ENCODE results near the gene TUBA4B.

TUBA4B gene

GRCh38 chr2:219272995-219273394, 20.0 kb downstream of the TUBA4B start:
- Mint-ChIP-seq H3K9me3 (ENCODE audit: low read depth) (no peaks in the 10 kb centered on the region), H3K27ac (no peak overlapping the region), H3K4me3 (no peak overlapping the region), H3K4me1 (ENCODE audit: low read depth) (peaks cover 8% of the 10 kb centered on the region), H3K27me3 (no peaks in the 10 kb centered on the region), H3K36me3 (no peaks in the 10 kb centered on the region)

GRCh38 chr2:219273937-219274336, 20.9 kb downstream of the TUBA4B start:
- Mint-ChIP-seq H3K27me3 (no peaks in the 10 kb centered on the region), H3K36me3 (no peaks in the 10 kb centered on the region), H3K4me3 (no peak overlapping the region), H3K4me1 (ENCODE audit: low read depth) (peaks cover 17% of the 10 kb centered on the region), H3K27ac (no peak overlapping the region), H3K9me3 (ENCODE audit: low read depth) (no peaks in the 10 kb centered on the region)

GRCh38 chr2:219274361-219274921, 21.4 kb downstream of the TUBA4B start:
- Mint-ChIP-seq H3K27me3 (no peaks in the 10 kb centered on the region), H3K4me1 (ENCODE audit: low read depth) (peaks cover 18% of the 10 kb centered on the region), H3K27ac (no peak overlapping the region), H3K9me3 (ENCODE audit: low read depth) (no peaks in the 10 kb centered on the region), H3K36me3 (no peaks in the 10 kb centered on the region), H3K4me3 (no peak overlapping the region)

- H3K4me1 Mint-ChIP-seq (ENCODE audit: low read depth), result peaks cover 41% of the 10 kb centered on the region
- peak overlapping the region; percentile 98 for H3K27ac Mint-ChIP-seq
- H3K36me3 Mint-ChIP-seq, result no peaks in the 10 kb centered on the region
- H3K27me3 Mint-ChIP-seq, result no peaks in the 10 kb centered on the region
- H3K9me3 Mint-ChIP-seq (ENCODE audit: low read depth), result no peaks in the 10 kb centered on the region
- peak overlapping the region; percentile 87 for H3K4me3 Mint-ChIP-seq
Measured at GRCh38 chr2:219277703-219278654, 24.9 kb downstream of the TUBA4B start.

- Mint-ChIP-seq H3K36me3 (no peaks in the 10 kb centered on the region), H3K9me3 (ENCODE audit: low read depth) (no peaks in the 10 kb centered on the region), H3K27me3 (no peaks in the 10 kb centered on the region), H3K4me3 (peak overlapping the region; percentile 87), H3K27ac (peak overlapping the region; percentile 98), H3K4me1 (ENCODE audit: low read depth) (peaks cover 43% of the 10 kb centered on the region)
Measured at GRCh38 chr2:219278655-219279150, 25.7 kb downstream of the TUBA4B start.

- no peaks in the 10 kb centered on the region for H3K27me3 Mint-ChIP-seq
- H3K27ac Mint-ChIP-seq, result peak within 1 kb of the TSS; percentile 98
- H3K36me3 Mint-ChIP-seq, result no peaks in the 10 kb centered on the region
- no peaks in the 10 kb centered on the region for H3K9me3 Mint-ChIP-seq (ENCODE audit: low read depth)
- H3K4me3 Mint-ChIP-seq, result peak within 1 kb of the TSS; percentile 94
- H3K4me1 Mint-ChIP-seq (ENCODE audit: low read depth), result peaks cover 44% of the 10 kb centered on the region
Measured at GRCh38 chr2:219279151-219279915, 26.3 kb downstream of the TUBA4B start, which contains the start of gene DNAJB2. Gene DNAJB2, plus strand, starts transcription at chr2:219279366. Its CDS starts 468 bp downstream, at chr2:219279834.

GRCh38 chr2:219279916-219280516, 27.0 kb downstream of the TUBA4B start:
- Mint-ChIP-seq H3K27me3 (no peaks in the 10 kb centered on the region), H3K4me3 (peak overlapping the region; percentile 94), H3K4me1 (ENCODE audit: low read depth) (peaks cover 44% of the 10 kb centered on the region), H3K36me3 (no peaks in the 10 kb centered on the region), H3K9me3 (ENCODE audit: low read depth) (no peaks in the 10 kb centered on the region), H3K27ac (peak overlapping the region; percentile 94)

GRCh38 chr2:219280651-219281050, 27.6 kb downstream of the TUBA4B start:
- Mint-ChIP-seq H3K9me3 (ENCODE audit: low read depth) (no peaks in the 10 kb centered on the region), H3K27ac (peak overlapping the region; percentile 50), H3K4me3 (peak overlapping the region; percentile 94), H3K36me3 (no peaks in the 10 kb centered on the region), H3K4me1 (ENCODE audit: low read depth) (peaks cover 46% of the 10 kb centered on the region), H3K27me3 (no peaks in the 10 kb centered on the region)

- H3K27ac Mint-ChIP-seq, result no peak overlapping the region
- H3K4me3 Mint-ChIP-seq, result no peak overlapping the region
- no peaks in the 10 kb centered on the region for H3K9me3 Mint-ChIP-seq (ENCODE audit: low read depth)
- no peaks in the 10 kb centered on the region for H3K36me3 Mint-ChIP-seq
- no peaks in the 10 kb centered on the region for H3K27me3 Mint-ChIP-seq
- H3K4me1 Mint-ChIP-seq (ENCODE audit: low read depth), result peaks cover 47% of the 10 kb centered on the region
Measured at GRCh38 chr2:219281588-219281987, 28.5 kb downstream of the TUBA4B start.

GRCh38 chr2:219282375-219282774, 29.3 kb downstream of the TUBA4B start:
- Mint-ChIP-seq H3K36me3 (no peaks in the 10 kb centered on the region), H3K4me3 (no peak overlapping the region), H3K27me3 (no peaks in the 10 kb centered on the region), H3K27ac (no peak overlapping the region), H3K4me1 (ENCODE audit: low read depth) (peaks cover 46% of the 10 kb centered on the region), H3K9me3 (ENCODE audit: low read depth) (no peaks in the 10 kb centered on the region)

GRCh38 chr2:219282943-219283581, 30.0 kb downstream of the TUBA4B start:
- H3K36me3 Mint-ChIP-seq, result no peaks in the 10 kb centered on the region
- no peak overlapping the region for H3K4me3 Mint-ChIP-seq
- peak overlapping the region; percentile 22 for H3K27ac Mint-ChIP-seq
- no peaks in the 10 kb centered on the region for H3K27me3 Mint-ChIP-seq
- H3K4me1 Mint-ChIP-seq (ENCODE audit: low read depth), result peaks cover 40% of the 10 kb centered on the region
- no peaks in the 10 kb centered on the region for H3K9me3 Mint-ChIP-seq (ENCODE audit: low read depth)

- H3K9me3 Mint-ChIP-seq (ENCODE audit: low read depth), result no peaks in the 10 kb centered on the region
- no peaks in the 10 kb centered on the region for H3K27me3 Mint-ChIP-seq
- H3K4me1 Mint-ChIP-seq (ENCODE audit: low read depth), result peaks cover 28% of the 10 kb centered on the region
- no peak overlapping the region for H3K4me3 Mint-ChIP-seq
- H3K36me3 Mint-ChIP-seq, result no peaks in the 10 kb centered on the region
- H3K27ac Mint-ChIP-seq, result no peak overlapping the region
Measured at GRCh38 chr2:219284501-219285372, 31.7 kb downstream of the TUBA4B start.

GRCh38 chr2:219285373-219285735, 32.3 kb downstream of the TUBA4B start:
- Mint-ChIP-seq H3K36me3 (no peaks in the 10 kb centered on the region), H3K27ac (no peak overlapping the region), H3K9me3 (ENCODE audit: low read depth) (no peaks in the 10 kb centered on the region), H3K4me3 (no peak overlapping the region), H3K27me3 (no peaks in the 10 kb centered on the region), H3K4me1 (ENCODE audit: low read depth) (peaks cover 22% of the 10 kb centered on the region)

Measured in activated naive CD8-positive, alpha-beta T cell (primary cell).